Mucosa of rectum (tissue), 2 donors: ENCODE results near the gene SLC25A21.

Source experiments
- H3K27ac ChIP-seq, 2 donors: one replicate each; pipeline ENCODE4 v1.7.0; 2013; ENCODE audit warnings: inconsistent platforms in 2 of 2, low read depth in 2 of 2, low read length in 2 of 2
- H3K27me3 ChIP-seq, 2 donors: one replicate each; pipeline ENCODE4 v1.7.0; 2013; ENCODE audit warnings: low read length in 2 of 2; ENCODE audit not compliant: control insufficient read depth in 2 of 2, insufficient read depth in 2 of 2
- H3K36me3 ChIP-seq, 2 donors: one replicate each; pipeline ENCODE4 v1.7.0; 2013; ENCODE audit warnings: low read length in 2 of 2; ENCODE audit not compliant: control insufficient read depth in 2 of 2, insufficient read depth in 2 of 2
- H3K4me1 ChIP-seq, 2 donors: one replicate each; pipeline ENCODE4 v1.7.0; 2013; ENCODE audit warnings: low read length in 2 of 2, mild to moderate bottlenecking in 1 of 2; ENCODE audit not compliant: control insufficient read depth in 2 of 2, insufficient read depth in 2 of 2
- H3K4me3 ChIP-seq, 2 donors: one replicate each; pipeline ENCODE4 v1.7.0; 2013; ENCODE audit warnings: low read length in 2 of 2
- H3K9ac ChIP-seq, 2 donors: one replicate each; pipeline ENCODE4 v1.7.0; 2013; ENCODE audit warnings: low read length in 2 of 2, low read depth in 1 of 2, mild to moderate bottlenecking in 1 of 2
- H3K9me3 ChIP-seq, 2 donors: one replicate each; pipeline ENCODE4 v1.7.0; 2013; ENCODE audit warnings: low read length in 2 of 2; ENCODE audit not compliant: control insufficient read depth in 2 of 2
- donor health status: healthy.
- donor health status: Normal muscosa, but diverticular disease.

SLC25A21 gene

GRCh38 chr14:37124614-37125013, 47.8 kb downstream of the SLC25A21 start:
- Histone ChIP-seq H3K4me3 (no peak overlapping the region), H3K27ac (no peak overlapping the region), H3K4me1 (no peaks in the 10 kb centered on the region), H3K36me3 (no peaks in the 10 kb centered on the region), H3K9ac (no peak overlapping the region), H3K9me3 (no peaks in the 10 kb centered on the region), H3K27me3 (no peaks in the 10 kb centered on the region)

- no peak overlapping the region for H3K27ac ChIP-seq
- no peak overlapping the region for H3K4me3 ChIP-seq
- no peaks in the 10 kb centered on the region for H3K36me3 ChIP-seq
- no peak overlapping the region for H3K9ac ChIP-seq
- no peaks in the 10 kb centered on the region for H3K27me3 ChIP-seq
- H3K9me3 ChIP-seq, result peaks cover 0 to 3% of the 10 kb centered on the region in 2 donors
- H3K4me1 ChIP-seq, result no peaks in the 10 kb centered on the region
These were observed 49.3 kb downstream of the SLC25A21 start for GRCh38 chr14:37122919-37123639.

DNA sequence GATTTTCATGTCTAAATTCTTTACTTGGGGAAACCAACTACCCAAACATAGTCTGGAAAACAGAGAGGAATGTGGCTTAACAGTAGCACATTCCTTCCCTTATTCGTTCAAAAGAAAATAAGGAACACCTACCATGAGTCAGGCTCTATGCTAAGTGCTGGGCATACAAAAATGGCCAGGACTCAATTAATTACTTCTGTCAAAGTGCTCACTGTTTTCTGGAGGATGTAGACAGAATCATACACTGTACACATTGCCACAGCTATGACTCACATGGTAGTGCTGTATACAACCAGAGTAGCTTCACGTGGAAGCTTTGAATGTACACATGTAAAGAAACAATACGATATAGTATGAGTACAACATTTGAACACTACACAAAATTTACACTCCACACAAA, 50.1 kb downstream of the SLC25A21 start:
- H3K9ac ChIP-seq, result no peak overlapping the region
- H3K36me3 ChIP-seq, result no peaks in the 10 kb centered on the region
- H3K4me3 ChIP-seq, result no peak overlapping the region
- H3K27me3 ChIP-seq, result no peaks in the 10 kb centered on the region
- H3K4me1 ChIP-seq, result no peaks in the 10 kb centered on the region
- no peak overlapping the region for H3K27ac ChIP-seq
- H3K9me3 ChIP-seq, result peaks cover 0 to 3% of the 10 kb centered on the region in 2 donors

DNA sequence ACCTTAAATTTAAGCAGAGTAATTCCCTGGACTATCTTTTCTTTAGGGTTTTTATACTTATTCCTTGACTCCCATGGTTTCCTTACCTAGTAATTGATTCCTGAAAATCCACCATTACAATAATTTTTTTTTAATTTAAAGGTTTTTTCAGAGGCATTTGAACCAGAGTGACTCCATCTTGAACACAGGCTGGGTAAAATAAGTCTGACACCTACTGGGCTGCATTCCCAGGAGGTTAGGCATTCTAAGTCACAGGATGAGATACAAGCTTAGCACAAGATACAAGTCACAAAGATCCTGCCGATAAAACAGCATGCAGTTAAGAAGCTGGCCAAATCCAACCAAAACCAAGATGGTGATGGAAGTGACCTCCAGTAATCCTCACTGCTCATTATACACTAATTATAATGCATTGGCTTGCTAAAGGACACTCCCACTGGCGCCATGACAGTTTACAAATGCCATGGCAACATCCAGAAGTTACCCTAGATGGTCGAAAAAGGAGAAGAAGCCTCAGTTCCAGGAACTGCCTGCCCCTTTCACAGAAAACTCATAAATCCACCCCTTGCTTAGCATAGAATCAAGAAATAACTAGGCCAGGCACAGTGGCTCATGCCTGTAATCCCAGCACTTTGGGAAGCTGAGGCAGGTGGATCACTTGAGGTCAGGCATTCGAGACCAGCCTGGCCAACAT, 53.6 kb downstream of the SLC25A21 start:
- Histone ChIP-seq H3K9me3 (peaks cover 0 to 3% of the 10 kb centered on the region in 2 donors), H3K36me3 (no peaks in the 10 kb centered on the region), H3K9ac (no peak overlapping the region), H3K27me3 (no peaks in the 10 kb centered on the region), H3K4me1 (no peaks in the 10 kb centered on the region), H3K27ac (no peak overlapping the region), H3K4me3 (no peak overlapping the region)

DNA sequence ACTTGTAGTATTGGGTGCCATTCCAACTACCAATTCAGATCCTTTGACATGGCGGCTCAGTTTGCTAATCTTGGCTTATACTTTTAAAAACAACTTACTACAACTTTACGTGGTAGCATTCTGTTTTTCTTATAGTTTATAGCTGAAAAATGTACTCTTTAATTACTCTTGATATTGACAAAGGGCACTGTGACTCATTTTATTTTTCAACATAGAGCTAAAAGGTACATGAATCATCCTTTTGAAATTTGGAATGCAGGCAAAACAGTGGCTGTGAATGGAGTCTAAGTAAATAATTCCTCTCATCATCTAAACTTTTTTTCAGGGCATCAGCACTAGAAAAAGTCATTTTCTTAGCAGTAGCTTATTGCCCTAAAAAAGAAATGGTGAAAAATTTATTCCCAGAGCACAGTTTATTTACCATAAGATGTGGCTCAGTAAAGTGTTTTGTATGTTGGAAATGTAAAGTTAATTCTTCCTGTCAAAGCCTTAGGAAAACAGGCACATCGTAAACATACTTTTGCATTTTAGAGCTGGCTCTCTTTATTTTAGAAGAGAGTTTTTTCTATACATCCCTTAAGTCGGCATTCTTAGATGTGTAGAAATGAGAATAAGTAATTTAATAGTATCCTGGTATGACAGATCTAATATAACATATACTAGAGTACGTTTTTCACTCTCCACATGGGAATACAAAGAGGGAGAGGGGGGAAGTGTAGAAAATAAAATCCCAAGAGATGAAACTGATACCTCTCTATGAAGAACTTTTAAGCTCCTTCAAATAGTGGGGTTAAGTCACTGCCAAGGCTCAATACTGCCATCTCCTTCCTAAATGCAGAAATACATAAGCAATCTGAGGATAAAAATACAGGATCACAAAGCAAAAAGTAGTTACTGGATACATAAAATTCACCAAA, 55.2 kb downstream of the SLC25A21 start:
- no peak overlapping the region for H3K27ac ChIP-seq
- H3K4me1 ChIP-seq, result no peaks in the 10 kb centered on the region
- no peak overlapping the region for H3K9ac ChIP-seq
- no peaks in the 10 kb centered on the region for H3K27me3 ChIP-seq
- no peaks in the 10 kb centered on the region for H3K36me3 ChIP-seq
- peaks cover 0 to 3% of the 10 kb centered on the region in 2 donors for H3K9me3 ChIP-seq
- H3K4me3 ChIP-seq, result no peak overlapping the region

DNA sequence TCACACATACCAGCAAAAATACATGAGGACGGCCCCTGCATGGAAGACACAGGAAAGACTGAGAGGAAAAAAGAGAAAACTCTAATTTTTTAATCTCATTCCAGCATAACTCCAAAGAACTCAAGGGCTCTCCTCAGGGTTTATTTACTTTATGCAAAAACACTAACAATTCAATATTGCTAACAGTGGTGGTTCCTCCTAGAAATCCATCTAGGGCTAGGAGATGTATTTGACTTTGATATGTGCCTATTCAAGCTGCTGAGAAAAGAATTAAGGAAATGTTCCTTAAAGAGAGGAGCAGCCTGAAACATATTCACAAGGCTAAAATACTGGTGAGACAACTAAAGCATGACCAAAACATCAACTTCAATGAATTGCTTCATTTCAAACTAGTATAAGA, 57.0 kb downstream of the SLC25A21 start:
- H3K27me3 ChIP-seq, result no peaks in the 10 kb centered on the region

DNA sequence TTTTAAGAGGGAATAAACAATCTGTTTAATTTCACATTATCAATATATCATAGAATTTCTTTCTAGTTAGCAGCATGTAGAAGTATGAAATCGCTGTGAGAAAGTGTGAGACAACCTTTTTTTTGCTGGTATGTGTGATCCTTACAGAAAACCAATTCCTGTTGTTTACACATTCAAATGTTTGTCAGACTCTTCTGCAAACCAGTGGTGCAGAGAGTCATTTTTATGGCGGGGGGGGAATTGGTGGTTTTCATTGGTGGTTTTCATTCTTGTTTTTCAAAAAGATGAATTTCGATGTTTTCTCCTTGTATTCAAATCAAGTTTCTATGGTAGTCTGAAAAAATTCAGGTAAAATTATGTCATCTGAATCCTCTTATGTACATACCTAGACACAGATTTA, 57.8 kb downstream of the SLC25A21 start:
- no peak overlapping the region for H3K9ac ChIP-seq
- no peak overlapping the region for H3K27ac ChIP-seq

More for the DNA sequence above, 57.0 kb downstream of the SLC25A21 start:
- Histone ChIP-seq H3K36me3 (no peaks in the 10 kb centered on the region), H3K27ac (no peak overlapping the region), H3K4me3 (no peak overlapping the region), H3K4me1 (no peaks in the 10 kb centered on the region), H3K9ac (no peak overlapping the region), H3K9me3 (peaks cover 0 to 3% of the 10 kb centered on the region in 2 donors)

DNA sequence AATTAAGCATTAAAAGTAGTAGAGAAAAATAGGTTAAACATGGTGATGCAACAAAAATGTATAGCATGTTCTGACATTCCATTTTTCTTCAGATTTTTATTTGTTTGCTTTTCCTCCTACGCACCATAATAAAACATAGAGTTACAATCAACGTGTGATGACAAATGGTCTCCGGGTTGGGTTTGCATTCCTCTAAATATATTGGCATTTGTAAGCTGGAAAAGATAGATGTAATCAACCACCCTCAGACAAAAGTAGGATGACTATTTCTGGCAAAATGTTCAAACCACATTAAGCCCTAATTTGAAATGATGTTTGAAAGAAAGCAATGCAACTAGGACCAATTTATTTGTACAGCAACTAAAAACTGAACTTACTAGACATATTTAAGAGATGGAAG, 58.4 kb downstream of the SLC25A21 start:
- no peaks in the 10 kb centered on the region for H3K27me3 ChIP-seq
- H3K36me3 ChIP-seq, result no peaks in the 10 kb centered on the region
- H3K4me3 ChIP-seq, result no peak overlapping the region
- peaks cover 0 to 3% of the 10 kb centered on the region in 2 donors for H3K9me3 ChIP-seq
- H3K9ac ChIP-seq, result no peak overlapping the region
- no peaks in the 10 kb centered on the region for H3K4me1 ChIP-seq
- no peak overlapping the region for H3K27ac ChIP-seq

More for the DNA sequence above, 57.8 kb downstream of the SLC25A21 start:
- Histone ChIP-seq H3K27me3 (no peaks in the 10 kb centered on the region), H3K4me1 (no peaks in the 10 kb centered on the region), H3K9me3 (peaks cover 0 to 3% of the 10 kb centered on the region in 2 donors), H3K36me3 (no peaks in the 10 kb centered on the region), H3K4me3 (no peak overlapping the region)

DNA sequence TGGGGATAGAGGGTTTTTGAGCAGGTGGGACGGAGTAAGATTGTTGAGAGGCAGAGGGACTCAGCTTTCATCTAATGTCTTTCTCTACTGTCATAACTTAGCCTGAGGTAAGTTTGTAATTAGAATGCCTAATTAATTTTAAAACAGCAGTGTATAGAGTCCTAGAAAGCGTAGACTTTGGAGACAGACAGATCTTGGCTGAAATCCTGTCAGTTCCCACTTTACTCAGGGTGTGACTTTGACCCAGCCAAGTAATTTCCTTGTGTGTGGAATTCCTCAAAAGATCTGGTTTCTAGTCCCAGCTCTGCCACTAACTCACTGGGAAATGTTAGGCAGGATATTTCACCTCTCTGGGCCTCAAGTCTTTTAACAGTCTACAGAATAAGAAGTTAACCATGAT, 74.3 kb downstream of the SLC25A21 start:
- Histone ChIP-seq H3K4me1 (no peaks in the 10 kb centered on the region), H3K27ac (no peak overlapping the region), H3K36me3 (no peaks in the 10 kb centered on the region), H3K4me3 (no peak overlapping the region), H3K9ac (no peak overlapping the region), H3K27me3 (no peaks in the 10 kb centered on the region), H3K9me3 (no peaks in the 10 kb centered on the region)

DNA sequence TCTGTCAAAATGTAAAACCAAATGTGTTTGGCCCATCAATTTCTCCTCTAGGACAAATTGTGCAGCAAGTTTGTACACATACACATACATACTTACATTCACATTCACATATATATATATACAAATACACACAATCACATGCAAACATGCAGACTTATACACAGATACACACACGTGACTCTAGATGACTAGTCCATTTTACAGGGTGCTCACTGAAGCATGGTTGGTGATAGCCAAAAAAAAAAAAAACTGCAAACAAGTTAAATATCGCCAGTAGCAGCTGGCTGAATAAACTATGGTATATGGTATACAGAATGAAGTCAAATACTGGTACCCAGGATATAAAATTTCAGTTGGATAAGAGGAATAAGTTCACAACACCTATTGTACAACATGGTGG, 77.9 kb downstream of the SLC25A21 start:
- no peaks in the 10 kb centered on the region for H3K27me3 ChIP-seq
- no peak overlapping the region for H3K9ac ChIP-seq
- no peaks in the 10 kb centered on the region for H3K9me3 ChIP-seq
- H3K4me3 ChIP-seq, result no peak overlapping the region
- H3K4me1 ChIP-seq, result no peaks in the 10 kb centered on the region
- H3K36me3 ChIP-seq, result no peaks in the 10 kb centered on the region
- H3K27ac ChIP-seq, result no peak overlapping the region
